Activated naive CD4-positive, alpha-beta T cell treated with anti-CD3 and anti-CD28 coated beads for 36 hours (primary cell): ENCODE measurements around the gene PRPF19. TPM values are rescaled to one million over a fixed set of nuclear protein-coding genes. Genes with fewer than 3 reads are reported as not detected.
"Not testable (repeated sequence)": the region's sequence is repeated elsewhere in the genome, so short reads cannot be mapped to it uniquely, and the experiment has no call there.

Experiments used
- CTCF ChIA-PET: fragments of 350-600 bp; sonication (Branson Sonifier 250); formaldehyde crosslinking; loops from one replicate; lab custom pipeline; 2021; ENCODE audit warnings: antibody characterized with exemption; lab: Charles Lee
- DNase-seq: peaks from one replicate; pipeline ENCODE4 v3.0.0-alpha.2; 2020
- H3K27ac Mint-ChIP-seq: one replicate; pipeline ENCODE4 v1.8.0; 2021; ENCODE audit warnings: mild to moderate bottlenecking, mixed read lengths
- H3K27me3 Mint-ChIP-seq: one replicate; pipeline ENCODE4 v1.8.0; 2021; ENCODE audit warnings: low read depth, mixed read lengths
- H3K36me3 Mint-ChIP-seq: one replicate; pipeline ENCODE4 v1.8.0; 2021; ENCODE audit warnings: low read depth, mixed read lengths
- H3K4me1 Mint-ChIP-seq: one replicate; pipeline ENCODE4 v1.8.0; 2021; ENCODE audit warnings: low read depth, mixed read lengths
- H3K4me3 Mint-ChIP-seq: one replicate; pipeline ENCODE4 v1.8.0; 2021; ENCODE audit warnings: mild to moderate bottlenecking, moderate library complexity, mixed read lengths
- H3K9me3 Mint-ChIP-seq: one replicate; pipeline ENCODE4 v1.8.0; 2021; ENCODE audit warnings: mixed read lengths
- intact Hi-C: fragments of 100-400 bp; cut with micrococcal nuclease; formaldehyde crosslinking; loops from one replicate; pipeline ENCODE4 v1.15.1; 2023
- total RNA-seq, 2 experiments: library from RNA; stranded (reverse); gene quantifications; one replicate each; pipeline ENCODE4 v1.2.3, GENCODE V29; 2021

PRPF19 gene
- total RNA-seq, 2 experiments from 2014 or later: 108 to 119 TPM

DNA sequence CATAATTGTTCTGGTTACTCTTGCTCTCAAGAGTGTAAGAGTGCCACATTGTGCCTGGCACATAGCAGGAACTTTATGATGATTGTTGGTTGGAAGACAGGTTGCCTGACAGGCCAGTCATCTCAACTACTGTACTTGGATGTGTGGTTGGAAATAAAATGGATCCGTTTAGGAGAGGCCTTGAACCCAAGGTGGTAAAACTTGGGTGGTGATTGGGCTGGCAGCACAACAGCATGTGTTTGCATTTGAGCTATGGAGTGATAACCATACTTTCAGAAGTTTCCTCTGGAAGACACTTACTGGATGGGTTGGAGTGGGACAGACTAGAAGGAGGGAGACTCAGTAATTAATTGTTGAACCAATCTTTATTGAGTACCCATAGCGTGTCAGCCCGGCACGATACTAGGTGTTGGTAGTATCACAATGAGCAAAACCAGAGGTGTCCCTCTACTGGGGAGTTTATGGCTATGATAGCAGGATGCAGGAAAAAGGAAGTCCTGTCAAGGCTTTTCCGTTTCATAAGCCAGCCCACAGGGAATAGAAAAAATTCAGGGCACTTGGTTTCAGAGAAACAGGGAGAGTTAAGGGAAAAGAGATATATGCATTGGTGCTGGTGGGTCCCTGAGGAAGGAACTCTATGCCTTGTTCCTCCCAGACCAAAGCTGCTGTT lies 4.5 kb upstream of the PRPF19 start:
- Mint-ChIP-seq H3K9me3 (peaks cover 2% of the 10 kb centered on the region), H3K4me3 (no peak overlapping the region), H3K36me3 (peaks cover 4% of the 10 kb centered on the region), H3K27me3 (no peaks in the 10 kb centered on the region), H3K4me1 (peaks cover 47% of the 10 kb centered on the region), H3K27ac (no peak overlapping the region)
- intact Hi-C loops: no loop called here
- CTCF ChIA-PET: interaction anchor here (0.7 to 9.4 kb wide), 3 partner anchors 8 to 411 kb away, joined by 3 to 82 read pairs (median 6); partner anchors contain the start of gene PRPF19
- no peak for DNase-seq

- H3K9me3 Mint-ChIP-seq: peaks cover 2% of the 10 kb centered on the region
- no peak for DNase-seq
- CTCF ChIA-PET: interaction anchor here (0.7 kb wide), 1 partner anchor 412 kb away, joined by 3 read pairs; no protein-coding TSS in a partner anchor
- no peak overlapping the region for H3K27ac Mint-ChIP-seq
- H3K36me3 Mint-ChIP-seq: peaks cover 4% of the 10 kb centered on the region
- H3K27me3 Mint-ChIP-seq: no peaks in the 10 kb centered on the region
- intact Hi-C loops: no loop called here
- H3K4me1 Mint-ChIP-seq: peaks cover 45% of the 10 kb centered on the region
- no peak overlapping the region for H3K4me3 Mint-ChIP-seq
Measured at GRCh38 chr11:60910281-60910687, 3.9 kb upstream of the PRPF19 start.

DNA sequence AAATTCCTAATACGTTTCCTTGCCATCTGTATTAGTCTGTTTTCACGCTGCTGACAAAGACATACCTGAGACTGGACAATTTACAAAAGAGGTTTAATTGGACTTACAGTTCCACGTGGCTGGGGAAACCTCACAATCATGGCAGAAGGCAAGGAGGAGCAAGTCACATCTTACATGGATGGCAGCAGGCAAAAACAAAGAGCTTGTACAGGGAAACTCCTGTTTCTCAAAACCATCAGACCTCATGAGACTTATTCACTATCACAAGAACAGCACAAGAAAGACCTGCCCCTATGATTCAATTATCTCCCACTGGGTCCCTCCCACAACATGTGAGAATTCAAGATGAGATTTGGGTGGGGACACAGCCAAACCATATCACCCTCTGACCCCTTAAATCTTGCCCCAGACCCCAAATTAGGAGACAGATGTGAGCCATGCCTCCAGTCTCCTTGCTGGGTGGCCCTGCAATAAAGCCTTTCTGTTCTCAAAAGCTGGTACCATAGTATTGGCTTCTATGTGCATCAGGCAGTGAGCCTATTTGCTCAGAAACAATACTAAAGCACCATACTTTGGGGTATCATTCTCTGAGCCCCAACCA lies 3.4 kb upstream of the PRPF19 start:
- H3K27me3 Mint-ChIP-seq, H3K9me3 Mint-ChIP-seq, H3K4me3 Mint-ChIP-seq, H3K27ac Mint-ChIP-seq, H3K36me3 Mint-ChIP-seq, DNase-seq: not testable (repeated sequence)
- CTCF ChIA-PET: interaction anchor here (1.2 kb wide), 1 partner anchor 78 kb away, joined by 3 read pairs; no protein-coding TSS in a partner anchor
- intact Hi-C loops: loop anchor here (5.0 kb wide), 1 partner anchor 1292 kb away; the partner anchor contains the start of gene OSBP
- peaks cover 47% of the 10 kb centered on the region for H3K4me1 Mint-ChIP-seq

GRCh38 chr11:60908803-60909202 lies 2.4 kb upstream of the PRPF19 start:
- DNase-seq: no peak
- CTCF ChIA-PET: interaction anchor here (1.2 kb wide), 1 partner anchor 77 kb away, joined by 3 read pairs; no protein-coding TSS in a partner anchor
- Mint-ChIP-seq H3K36me3 (peaks cover 9% of the 10 kb centered on the region), H3K4me3 (no peak overlapping the region), H3K27ac (no peak overlapping the region), H3K9me3 (peaks cover 2% of the 10 kb centered on the region), H3K4me1 (peaks cover 57% of the 10 kb centered on the region), H3K27me3 (no peaks in the 10 kb centered on the region)
- intact Hi-C loops: loop anchor here (5.0 kb wide), 1 partner anchor 1292 kb away; the partner anchor contains the start of gene OSBP

GRCh38 chr11:60905551-60906113 lies 753 bp downstream of the PRPF19 start:
- Mint-ChIP-seq H3K27ac (peak overlapping the region; percentile 92), H3K4me1 (peaks cover 34% of the 10 kb centered on the region), H3K27me3 (no peaks in the 10 kb centered on the region), H3K36me3 (peaks cover 27% of the 10 kb centered on the region), H3K4me3 (peak overlapping the region; percentile 80), H3K9me3 (peaks cover 2% of the 10 kb centered on the region)
- CTCF ChIA-PET: interaction anchor here (0.6 to 9.9 kb wide), 8 partner anchors 9 to 1289 kb away, joined by 3 to 82 read pairs (median 4); partner anchors contain the start of gene TMEM109
- DNase-seq: peak; percentile 31
- intact Hi-C loops: loop anchor here (1.0 to 5.0 kb wide), 9 partner anchors 10 to 1288 kb away; partner anchors contain the start of genes CYB561A3, OSBP, SDHAF2 and VPS37C

- H3K36me3 Mint-ChIP-seq: peaks cover 30% of the 10 kb centered on the region
- DNase-seq: no peak
- H3K4me3 Mint-ChIP-seq: peak overlapping the region; percentile 80
- no peaks in the 10 kb centered on the region for H3K27me3 Mint-ChIP-seq
- peak overlapping the region; percentile 92 for H3K27ac Mint-ChIP-seq
- peaks cover 2% of the 10 kb centered on the region for H3K9me3 Mint-ChIP-seq
- peaks cover 29% of the 10 kb centered on the region for H3K4me1 Mint-ChIP-seq
- CTCF ChIA-PET: interaction anchor here (0.6 to 9.9 kb wide), 8 partner anchors 8 to 1289 kb away, joined by 3 to 82 read pairs (median 4); partner anchors contain the start of gene TMEM109
- intact Hi-C loops: loop anchor here (5.0 kb wide), 1 partner anchor 1288 kb away; the partner anchor contains the start of gene OSBP
Measured at GRCh38 chr11:60905047-60905446, 1.3 kb downstream of the PRPF19 start.

- peaks cover 50% of the 10 kb centered on the region for H3K36me3 Mint-ChIP-seq
- no peak for DNase-seq
- CTCF ChIA-PET: interaction anchor here (0.7 to 9.9 kb wide), 4 partner anchors 13 to 127 kb away, joined by 3 to 82 read pairs (median 16); partner anchors contain the start of gene TMEM109
- no peaks in the 10 kb centered on the region for H3K9me3 Mint-ChIP-seq
- H3K27ac Mint-ChIP-seq: no peak overlapping the region
- H3K27me3 Mint-ChIP-seq: no peaks in the 10 kb centered on the region
- peaks cover 29% of the 10 kb centered on the region for H3K4me1 Mint-ChIP-seq
- no peak overlapping the region for H3K4me3 Mint-ChIP-seq
- intact Hi-C loops: no loop called here
Measured at GRCh38 chr11:60902625-60903024, 3.8 kb downstream of the PRPF19 start.

DNA sequence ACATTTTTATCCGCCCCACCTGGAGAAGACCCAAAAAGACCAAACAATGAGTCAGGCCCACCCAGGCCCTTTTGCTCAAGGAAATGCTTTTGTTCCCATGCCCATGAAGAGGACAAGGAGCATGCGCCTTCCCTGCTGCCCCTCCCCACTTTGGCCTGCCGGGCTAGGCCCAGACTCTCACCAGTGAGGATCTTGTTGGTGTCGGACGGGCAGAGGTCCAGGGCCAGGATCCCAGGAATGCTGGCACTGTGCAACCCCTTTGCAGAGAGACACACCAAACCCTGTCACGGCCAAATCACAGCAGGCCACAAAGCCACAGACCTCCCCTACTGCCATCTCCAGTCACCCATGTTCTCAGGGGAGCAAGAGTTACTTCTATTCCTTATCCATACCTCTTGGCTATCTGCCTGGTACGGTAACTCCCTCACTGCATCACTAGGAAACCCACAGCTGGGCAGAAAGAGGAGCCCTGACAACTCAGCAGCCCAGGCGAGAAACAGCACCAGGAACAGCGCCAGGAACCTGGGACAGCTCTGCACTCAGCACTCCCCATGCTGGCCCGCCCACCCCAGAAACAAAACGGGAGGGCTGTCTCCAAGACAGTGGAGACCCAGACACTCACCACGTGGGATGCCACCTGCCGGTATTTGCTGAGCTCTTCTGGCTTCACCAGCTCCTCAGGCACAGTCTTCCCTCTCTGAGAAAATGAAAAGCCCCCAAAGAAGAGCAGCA lies 5.5 kb downstream of the PRPF19 start:
- H3K36me3 Mint-ChIP-seq: peaks cover 59% of the 10 kb centered on the region
- CTCF ChIA-PET: interaction anchor here (0.7 to 9.9 kb wide), 8 partner anchors 12 to 365 kb away, joined by 3 to 82 read pairs (median 7); partner anchors contain the start of gene TMEM109
- peaks cover 23% of the 10 kb centered on the region for H3K4me1 Mint-ChIP-seq
- intact Hi-C loops: no loop called here
- no peak for DNase-seq
- H3K4me3 Mint-ChIP-seq: no peak overlapping the region
- H3K27ac Mint-ChIP-seq: no peak overlapping the region
- H3K27me3 Mint-ChIP-seq: no peaks in the 10 kb centered on the region
- no peaks in the 10 kb centered on the region for H3K9me3 Mint-ChIP-seq

DNA sequence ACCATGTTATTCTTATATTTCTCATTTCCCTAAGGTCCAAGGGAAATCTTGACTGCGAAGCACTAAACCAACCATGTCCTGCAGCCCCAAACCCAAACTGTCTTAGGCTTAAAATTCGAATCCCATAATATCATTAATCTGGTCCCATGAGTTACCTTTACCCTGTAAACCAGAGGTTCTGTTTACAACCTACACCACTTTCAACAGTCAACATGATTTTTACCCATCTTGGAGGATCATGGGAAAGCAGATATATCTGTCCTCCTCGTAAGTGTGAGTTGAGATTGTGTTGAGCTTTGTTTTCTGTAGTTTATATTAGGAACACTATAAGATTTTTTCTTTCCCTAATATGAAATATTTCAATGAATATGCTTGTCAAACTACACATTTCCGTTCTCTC lies 6.4 kb downstream of the PRPF19 start:
- CTCF ChIA-PET: interaction anchor here (0.6 to 9.9 kb wide), 17 partner anchors 12 to 418 kb away, joined by 3 to 82 read pairs (median 3); partner anchors contain the start of gene TMEM109
- Mint-ChIP-seq H3K4me1 (peaks cover 17% of the 10 kb centered on the region), H3K36me3 (peaks cover 61% of the 10 kb centered on the region), H3K27ac (peak overlapping the region; percentile 14), H3K9me3 (no peaks in the 10 kb centered on the region), H3K4me3 (no peak overlapping the region), H3K27me3 (no peaks in the 10 kb centered on the region)
- no peak for DNase-seq
- intact Hi-C loops: loop anchor here (1.0 kb wide), 2 partner anchors 69 to 125 kb away; no protein-coding TSS in a partner anchor

DNA sequence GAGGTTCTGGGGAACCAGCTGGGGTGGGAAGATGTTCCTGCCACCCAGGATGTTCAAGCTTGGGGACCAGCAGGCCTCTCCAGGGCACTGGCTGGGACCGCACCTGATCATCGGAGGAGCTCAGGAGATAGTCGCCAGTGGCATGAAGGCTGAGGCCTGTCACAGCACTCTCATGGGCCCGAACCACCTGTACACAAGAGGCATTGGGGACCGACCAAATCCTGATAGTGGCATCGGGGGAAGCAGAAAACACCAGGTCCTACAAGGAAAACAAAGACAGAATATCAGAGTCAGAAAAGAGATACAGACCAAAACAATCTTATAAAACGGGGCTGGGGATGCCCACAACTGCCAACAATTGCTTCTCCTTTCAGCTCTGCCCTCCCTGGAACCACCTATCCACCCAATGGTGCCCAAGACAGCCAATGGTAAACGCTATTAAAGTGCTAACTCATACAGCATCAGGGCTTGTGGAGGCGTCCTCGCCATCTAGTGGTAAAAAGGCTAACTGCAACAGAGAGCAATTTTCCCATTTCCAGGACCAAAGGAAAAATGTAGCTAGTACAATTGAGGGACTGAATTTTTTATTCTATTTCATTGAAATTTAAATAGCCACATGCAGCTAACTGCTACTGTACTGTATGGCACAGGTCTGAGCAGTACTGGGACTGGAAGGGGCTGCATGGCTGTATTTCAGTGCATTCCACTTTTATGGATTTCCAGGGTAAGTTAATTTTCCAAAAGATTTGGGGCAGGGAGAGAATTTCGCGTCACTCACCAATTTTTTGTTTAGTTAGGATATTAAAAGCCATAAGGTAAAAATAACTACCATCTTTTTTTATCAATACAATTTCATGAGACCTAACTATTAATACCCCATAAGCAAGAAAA lies 7.1 kb downstream of the PRPF19 start:
- peak; percentile 32 for DNase-seq
- Mint-ChIP-seq H3K9me3 (no peaks in the 10 kb centered on the region), H3K36me3 (peaks cover 63% of the 10 kb centered on the region), H3K4me3 (no peak overlapping the region), H3K27me3 (no peaks in the 10 kb centered on the region), H3K27ac (peak overlapping the region; percentile 38), H3K4me1 (peaks cover 12% of the 10 kb centered on the region)
- CTCF ChIA-PET: interaction anchor here (0.6 to 9.9 kb wide), 22 partner anchors 10 to 419 kb away, joined by 3 to 82 read pairs (median 4); partner anchors contain the start of gene TMEM109
- intact Hi-C loops: loop anchor here (1.0 kb wide), 2 partner anchors 68 to 124 kb away; no protein-coding TSS in a partner anchor
